Endothelial cell of umbilical vein (primary cell): ENCODE data around the gene ATP8B3.

ENCODE experiments used
- CTCF ChIP-seq, 2 donors: IDR thresholded peaks; 1 replicate in 1 of 2; 2 replicates in 1 of 2; pipeline ENCODE4 v1.5.1; 2011; ENCODE audit warnings: low read length in 2 of 2, mild to moderate bottlenecking in 2 of 2, moderate library complexity in 2 of 2, control low read depth in 1 of 2, inconsistent platforms in 1 of 2, low read depth in 1 of 2; ENCODE audit not compliant: insufficient read depth in 1 of 2; ENCODE audit errors: extremely low read depth in 1 of 2
- EZH2 ChIP-seq: IDR thresholded peaks from 2 replicates; pipeline ENCODE4 v1.6.1; 2012; ENCODE audit warnings: borderline replicate concordance, low read depth, mild to moderate bottlenecking, moderate library complexity, low read length, inconsistent platforms; ENCODE audit not compliant: severe bottlenecking
- GATA2 ChIP-seq: IDR thresholded peaks from 2 replicates; pipeline ENCODE4 v1.7.0; 2011; ENCODE audit warnings: low read depth, mild to moderate bottlenecking, moderate library complexity, mixed read lengths, low read length; ENCODE audit not compliant: insufficient read length, insufficient read depth
- MAX ChIP-seq: IDR thresholded peaks from 2 replicates; pipeline ENCODE4 v1.6.1; 2011; ENCODE audit not compliant: insufficient read depth, insufficient read length
- MYC ChIP-seq: IDR thresholded peaks from one replicate; pipeline ENCODE4 v1.6.1; 2011; ENCODE audit warnings: mild to moderate bottlenecking, low read depth, low read length
- POLR2A ChIP-seq: IDR thresholded peaks from 2 replicates; pipeline ENCODE4 v1.6.1; 2012; ENCODE audit warnings: low read depth, mild to moderate bottlenecking, control low read depth, low read length
- POLR2AphosphoS5 ChIP-seq: IDR thresholded peaks from 2 replicates; pipeline ENCODE4 v1.6.1; 2012; ENCODE audit warnings: low read depth, mild to moderate bottlenecking, control low read depth, low read length, moderate library complexity; ENCODE audit not compliant: insufficient read depth

DNA sequence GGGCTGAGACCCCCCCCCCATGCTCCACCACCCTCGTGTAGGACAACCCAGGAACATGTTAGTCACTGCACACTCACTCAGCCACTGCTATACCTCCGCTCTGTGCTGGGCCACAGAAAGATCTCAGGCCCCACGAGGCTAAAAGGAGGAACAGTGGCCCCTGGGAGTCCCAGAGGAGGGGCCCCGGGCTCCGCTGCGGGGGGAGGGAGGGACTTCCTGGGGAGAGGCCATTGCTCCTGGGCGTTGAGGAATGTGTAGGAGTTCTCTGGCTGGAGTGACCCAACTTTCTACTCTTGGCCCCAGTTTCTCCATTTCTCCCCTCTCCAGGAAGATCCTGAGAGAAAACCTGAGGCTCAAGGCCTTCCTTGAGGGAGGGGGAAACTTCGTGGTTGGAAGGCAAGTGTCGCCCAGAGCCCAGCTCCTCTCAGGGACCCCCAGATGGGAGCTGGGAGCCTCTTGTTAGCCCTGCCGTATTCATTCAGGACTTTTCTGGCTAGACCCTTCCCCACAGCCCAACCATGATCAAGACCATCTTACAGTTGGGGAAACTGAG lies 45.2 kb downstream of the ATP8B3 start:
- TF ChIP-seq POLR2A (no peak), MYC (no peak), CTCF (IDR thresholded peaks at IDR 0.05; ENCODE audit: extremely low read depth in 1 of 2, insufficient read depth in 1 of 2, low read depth in 1 of 2, low read length in 2 of 2) (no peak), MAX (no peak), POLR2AphosphoS5 (no peak), EZH2 (no peak), GATA2 (no peak)
